GM12875 (cell line): ENCODE data around the gene WDR26.
A peak's percentile ranks its signal among the peaks of the same experiment; 100 is the strongest.
"Not testable (repeated sequence)": the region's sequence is repeated elsewhere in the genome, so short reads cannot be mapped to it uniquely, and the experiment has no call there.

Source experiments
- H3K4me3 ChIP-seq: one replicate; pipeline ENCODE4 v1.5.1; 2011; ENCODE audit warnings: low read depth, low read length, control low read depth
- TF ChIP-seq, protein P1 (sequence below): IDR thresholded peaks from 2 replicates; pipeline ENCODE4 v1.5.1; 2011; ENCODE audit warnings: low read depth, mild to moderate bottlenecking, control low read depth, inconsistent platforms, low read length, moderate library complexity, borderline replicate concordance; ENCODE audit not compliant: insufficient read depth

The WDR26 gene

DNA sequence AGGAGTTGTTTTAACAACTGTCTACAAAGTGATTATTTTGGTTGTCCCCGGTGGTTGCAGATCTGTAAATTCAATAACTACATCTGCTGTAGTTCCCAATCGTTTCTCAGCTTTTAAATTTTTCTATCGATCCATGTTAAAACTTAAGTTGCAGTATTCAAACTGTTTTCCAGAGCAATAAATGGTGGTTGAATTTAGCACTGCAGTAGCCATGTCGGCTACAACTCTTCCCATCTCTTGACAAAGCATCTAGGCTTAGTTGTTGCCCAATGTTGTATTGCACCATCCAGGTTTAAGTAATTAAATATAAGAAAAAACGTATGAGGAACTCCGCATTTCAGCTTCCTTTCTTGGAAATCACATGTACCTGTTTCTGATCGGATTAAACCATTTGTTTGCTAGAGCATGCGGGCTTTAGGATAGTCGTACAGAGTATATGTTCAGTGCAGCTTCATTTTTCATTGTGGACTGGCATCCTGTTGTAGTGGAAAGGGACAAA lies 76.9 kb downstream of the WDR26 start:
- peak overlapping the region; percentile 94 for H3K4me3 ChIP-seq

DNA sequence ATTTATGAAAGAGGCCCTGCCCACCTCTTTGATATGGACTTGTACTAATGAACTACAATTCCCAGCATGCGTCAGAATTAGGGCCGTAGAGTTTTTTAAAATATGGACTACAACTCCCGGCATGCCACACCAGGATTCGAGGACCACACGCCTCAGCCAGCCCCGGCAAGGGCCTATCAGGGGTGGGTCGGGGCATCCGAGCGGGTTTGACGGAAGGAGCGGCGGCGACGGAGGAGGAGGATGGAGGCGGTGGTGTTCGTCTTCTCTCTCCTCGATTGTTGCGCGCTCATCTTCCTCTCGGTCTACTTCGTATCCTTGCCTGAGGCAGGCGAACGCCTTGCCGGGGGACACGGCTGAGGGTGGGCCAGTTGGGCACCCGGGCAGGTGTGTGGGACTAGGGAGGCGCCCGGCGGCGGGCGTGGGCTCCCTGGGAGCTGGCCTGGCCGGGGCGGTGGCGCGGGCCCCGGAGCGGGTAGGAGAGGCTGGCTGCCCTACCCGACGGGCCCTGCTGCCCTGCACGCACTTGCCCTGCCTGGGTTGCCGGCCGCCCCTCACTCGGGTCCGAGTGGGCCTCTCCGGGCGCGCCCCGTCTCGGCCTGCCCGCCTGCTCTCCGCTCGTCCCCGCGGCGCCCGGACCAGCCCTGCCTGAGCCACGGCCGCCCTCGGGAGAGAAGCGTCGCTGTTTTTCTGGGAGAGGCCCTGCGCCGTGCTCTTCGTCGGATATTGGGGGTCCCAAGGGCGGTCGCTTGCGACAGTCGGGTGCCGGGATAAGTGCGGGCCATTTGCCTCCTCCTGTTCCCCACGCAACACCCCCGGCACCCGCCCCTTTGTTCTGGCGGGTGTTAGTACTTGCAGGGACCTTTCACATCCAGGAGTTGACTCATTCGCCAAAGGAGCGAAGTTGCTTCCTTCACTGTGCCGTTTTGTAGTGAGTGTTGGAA lies 77.6 kb downstream of the WDR26 start, which contains the start of gene CNIH4:
TSS of gene CNIH4 (plus strand) at position 195 of the 941 bp plus-strand sequence. CDS start at position 241, 46 bp downstream.
- TF ChIP-seq, protein P1, sequence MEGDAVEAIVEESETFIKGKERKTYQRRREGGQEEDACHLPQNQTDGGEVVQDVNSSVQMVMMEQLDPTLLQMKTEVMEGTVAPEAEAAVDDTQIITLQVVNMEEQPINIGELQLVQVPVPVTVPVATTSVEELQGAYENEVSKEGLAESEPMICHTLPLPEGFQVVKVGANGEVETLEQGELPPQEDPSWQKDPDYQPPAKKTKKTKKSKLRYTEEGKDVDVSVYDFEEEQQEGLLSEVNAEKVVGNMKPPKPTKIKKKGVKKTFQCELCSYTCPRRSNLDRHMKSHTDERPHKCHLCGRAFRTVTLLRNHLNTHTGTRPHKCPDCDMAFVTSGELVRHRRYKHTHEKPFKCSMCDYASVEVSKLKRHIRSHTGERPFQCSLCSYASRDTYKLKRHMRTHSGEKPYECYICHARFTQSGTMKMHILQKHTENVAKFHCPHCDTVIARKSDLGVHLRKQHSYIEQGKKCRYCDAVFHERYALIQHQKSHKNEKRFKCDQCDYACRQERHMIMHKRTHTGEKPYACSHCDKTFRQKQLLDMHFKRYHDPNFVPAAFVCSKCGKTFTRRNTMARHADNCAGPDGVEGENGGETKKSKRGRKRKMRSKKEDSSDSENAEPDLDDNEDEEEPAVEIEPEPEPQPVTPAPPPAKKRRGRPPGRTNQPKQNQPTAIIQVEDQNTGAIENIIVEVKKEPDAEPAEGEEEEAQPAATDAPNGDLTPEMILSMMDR = no peak
- H3K4me3 ChIP-seq = peak within 1 kb of the TSS; percentile 94

More for the DNA sequence above, 76.9 kb downstream of the WDR26 start:
- TF ChIP-seq, protein P1 = no peak

DNA sequence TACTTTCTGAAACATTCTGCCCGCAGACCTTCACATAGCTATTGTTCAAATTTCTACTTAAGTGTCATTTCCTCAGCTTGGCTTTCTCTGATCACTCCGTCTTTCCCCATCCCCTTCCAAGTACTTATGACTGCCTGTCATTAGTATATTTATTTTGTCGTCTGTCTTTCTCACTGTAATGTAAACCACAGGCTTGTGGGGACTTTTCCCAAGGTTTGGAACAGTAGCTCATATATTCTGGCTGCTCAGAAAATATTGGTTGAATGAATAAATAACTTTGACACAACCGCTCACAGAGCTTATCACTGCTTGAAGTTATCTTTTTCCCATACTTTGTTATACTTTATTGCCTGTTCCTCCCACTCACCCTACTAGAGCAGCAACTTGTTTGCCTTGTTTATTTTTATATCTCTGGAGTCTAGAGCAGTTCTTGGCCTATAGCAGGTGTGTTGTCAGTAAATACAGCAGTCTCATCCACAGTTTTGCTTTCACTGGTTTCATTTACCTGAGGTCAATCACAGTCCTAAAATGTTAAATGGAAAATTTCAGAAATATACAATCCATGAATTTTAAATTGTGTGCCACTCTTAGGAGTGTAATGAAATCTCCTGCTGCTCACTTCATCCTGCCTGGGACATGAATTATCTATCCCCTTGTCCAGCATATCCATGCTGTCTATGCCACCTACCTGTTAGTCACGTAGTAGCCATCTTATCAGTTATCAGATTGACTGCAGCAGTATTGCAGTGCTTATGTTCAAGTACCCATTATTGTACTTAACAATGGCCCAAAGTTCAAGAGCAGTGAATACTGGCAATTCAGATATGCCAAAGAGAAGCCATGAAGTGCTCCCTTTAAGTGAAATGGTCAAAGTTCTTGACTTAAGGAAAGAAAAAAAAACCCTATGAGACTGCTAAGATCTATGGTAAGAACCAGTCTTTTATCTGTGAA lies 80.3 kb downstream of the WDR26 start:
- H3K4me3 ChIP-seq = no peak overlapping the region
- TF ChIP-seq, protein P1 = no peak

DNA sequence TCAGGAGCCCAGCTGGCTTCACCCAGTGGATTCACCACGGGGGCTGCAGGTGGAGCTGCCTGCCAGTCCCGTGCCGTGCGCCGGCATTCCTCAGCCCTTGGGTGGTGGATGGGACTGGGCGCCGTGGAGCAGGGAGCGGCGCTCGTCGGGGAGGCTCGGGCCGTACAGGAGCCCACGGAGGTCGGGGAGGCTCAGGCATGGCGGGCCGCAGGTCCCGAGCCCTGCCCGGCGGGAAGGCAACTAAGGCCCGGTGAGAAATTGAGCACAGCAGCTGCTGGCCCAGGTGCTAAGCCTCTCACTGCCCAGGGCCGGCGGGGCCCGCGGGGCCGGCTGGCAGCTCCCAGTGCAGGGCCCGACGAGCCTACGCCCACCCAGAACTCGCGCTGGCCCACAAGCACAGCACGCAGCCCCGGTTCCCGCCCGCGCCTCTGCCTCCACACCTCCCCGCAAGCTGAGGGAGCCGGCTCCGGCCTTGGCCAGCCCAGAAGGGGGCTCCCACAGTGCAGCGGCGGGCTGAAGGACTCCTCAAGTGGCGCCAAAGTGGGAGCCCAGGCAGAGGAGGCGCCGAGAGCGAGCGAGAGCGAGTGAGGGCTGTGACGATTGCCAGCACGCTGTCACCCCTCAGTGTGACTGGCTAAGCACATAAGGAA lies 82.0 kb downstream of the WDR26 start:
- H3K4me3 ChIP-seq = not testable (repeated sequence)

DNA sequence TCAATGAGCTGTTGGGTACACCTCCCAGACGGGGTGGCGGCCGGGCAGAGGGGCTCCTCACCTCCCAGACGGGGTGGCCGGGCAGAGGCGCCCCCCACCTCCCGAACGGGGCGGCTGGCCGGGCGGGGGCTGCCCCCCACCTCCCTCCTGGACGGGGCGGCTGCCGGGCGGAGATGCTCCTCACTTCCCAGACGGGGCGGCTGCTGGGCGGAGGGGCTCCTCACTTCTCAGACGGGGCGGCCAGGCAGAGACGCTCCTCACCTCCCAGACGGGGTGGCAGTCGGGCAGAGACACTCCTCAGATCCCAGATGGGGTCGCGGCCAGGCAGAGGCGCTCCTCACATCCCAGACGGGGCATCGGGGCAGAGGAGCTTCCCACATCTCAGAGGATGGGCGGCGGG lies 84.9 kb downstream of the WDR26 start:
- H3K4me3 ChIP-seq = not testable (repeated sequence)

DNA sequence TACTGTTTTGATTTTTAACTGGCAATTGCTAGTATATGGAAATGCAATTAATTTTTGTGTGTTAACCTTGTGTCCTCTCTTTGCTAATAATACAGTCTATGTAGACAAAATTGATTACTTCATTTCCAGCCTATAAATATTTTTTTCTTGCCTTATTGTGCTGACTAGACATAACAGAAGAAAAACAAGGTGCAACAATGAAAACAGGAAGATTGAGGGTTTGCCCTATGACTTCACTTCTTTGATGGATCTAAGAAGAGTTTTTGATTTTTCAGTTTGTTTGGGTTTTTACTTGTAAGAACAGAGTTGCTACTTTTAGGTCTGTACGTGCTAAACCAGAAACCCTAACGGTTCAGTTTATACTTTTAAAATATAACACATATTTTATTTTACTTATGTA lies 86.5 kb downstream of the WDR26 start:
- TF ChIP-seq, protein P1 = no peak
- no peak overlapping the region for H3K4me3 ChIP-seq

DNA sequence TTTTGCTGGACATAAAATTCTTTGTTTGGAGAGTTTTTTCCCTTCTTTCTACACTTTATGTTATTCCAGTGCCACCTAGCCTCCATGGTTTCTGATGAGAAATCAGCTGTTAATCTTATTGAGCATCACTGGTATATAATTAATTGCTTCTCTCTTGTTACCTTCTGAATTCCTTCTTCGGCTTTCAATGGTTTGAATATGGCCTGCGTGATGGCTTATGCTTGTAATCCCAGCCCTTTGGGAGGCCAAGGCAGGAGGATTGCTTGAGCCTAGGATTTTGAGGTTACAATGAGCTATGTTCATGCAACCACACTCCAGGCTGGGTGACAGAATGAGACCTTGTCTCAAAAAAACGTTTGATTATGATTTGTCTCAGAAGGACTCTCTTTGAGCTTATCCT lies 90.9 kb downstream of the WDR26 start:
- TF ChIP-seq, protein P1 = no peak
- no peak overlapping the region for H3K4me3 ChIP-seq

DNA sequence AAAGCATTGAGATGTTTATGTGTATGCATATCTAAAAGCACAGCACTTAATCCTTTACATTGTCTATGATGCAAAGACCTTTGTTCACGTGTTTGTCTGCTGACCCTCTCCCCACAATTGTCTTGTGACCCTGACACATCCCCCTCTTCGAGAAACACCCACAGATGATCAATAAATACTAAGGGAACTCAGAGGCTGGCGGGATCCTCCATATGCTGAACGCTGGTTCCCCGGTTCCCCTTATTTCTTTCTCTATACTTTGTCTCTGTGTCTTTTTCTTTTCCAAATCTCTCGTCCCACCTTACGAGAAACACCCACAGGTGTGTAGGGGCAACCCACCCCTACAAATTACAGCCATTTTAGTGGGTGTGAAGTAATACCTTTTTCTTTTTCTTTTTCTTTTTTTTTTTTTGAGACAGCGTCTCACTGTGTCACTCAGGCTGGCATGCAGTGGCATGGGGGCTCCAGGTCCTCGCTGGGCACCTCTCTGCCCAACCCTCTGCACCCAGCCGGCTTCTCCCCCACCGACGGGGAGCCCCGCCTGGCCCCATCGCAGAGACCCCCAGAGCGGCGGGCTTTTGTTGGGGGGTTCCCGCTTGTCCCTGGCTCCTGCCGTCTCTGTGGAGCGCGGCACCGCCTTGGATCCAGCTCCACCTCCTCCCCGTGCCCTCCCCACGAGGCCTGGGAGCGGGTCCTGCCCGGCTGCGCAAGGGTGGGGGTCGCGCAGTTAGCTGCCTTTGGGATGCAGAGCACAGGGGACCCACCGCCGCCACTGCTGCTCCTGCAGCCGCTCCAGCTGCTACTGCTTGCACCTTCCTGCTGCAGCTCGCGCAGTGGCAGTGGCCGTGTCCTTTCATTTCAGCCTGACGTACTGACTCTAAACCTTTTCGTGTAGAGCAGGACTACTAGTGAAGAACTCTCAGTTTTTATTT lies 93.9 kb downstream of the WDR26 start:
- H3K4me3 ChIP-seq = peak overlapping the region; percentile 60
